NCI-H146 (cell line): ENCODE measurements around the gene DPP4.
A peak's percentile ranks its signal among the peaks of the same experiment; 100 is the strongest.

ENCODE experiments used
- DNase-seq: peaks from one replicate; lab custom pipeline; 2025; lab: John Stamatoyannopoulos, UW

DPP4 gene

GRCh38 chr2:162018530-162018929, 55.5 kb downstream of the DPP4 start:
- DNase-seq, result no peak

DNA sequence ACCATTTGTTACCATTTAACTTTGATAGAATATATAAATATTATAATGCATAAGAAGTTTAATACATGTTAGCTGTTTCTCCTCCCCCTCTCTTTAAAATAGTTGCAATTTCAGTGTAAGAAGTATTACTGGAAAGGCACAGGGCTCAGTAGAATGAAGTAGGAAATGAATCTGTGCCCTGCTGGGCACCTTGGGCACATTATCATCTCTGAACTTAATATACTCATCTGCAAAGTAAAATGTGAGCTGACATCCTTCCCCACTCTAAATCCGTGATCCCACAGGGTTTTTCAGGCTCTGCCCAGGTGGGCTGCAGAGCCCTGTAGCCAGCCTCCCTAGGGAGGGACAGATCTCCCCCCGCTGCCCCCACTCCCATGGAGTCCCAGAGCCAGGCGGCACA, 56.8 kb downstream of the DPP4 start:
- no peak for DNase-seq

GRCh38 chr2:162016080-162016479, 57.9 kb downstream of the DPP4 start:
- no peak for DNase-seq

DNA sequence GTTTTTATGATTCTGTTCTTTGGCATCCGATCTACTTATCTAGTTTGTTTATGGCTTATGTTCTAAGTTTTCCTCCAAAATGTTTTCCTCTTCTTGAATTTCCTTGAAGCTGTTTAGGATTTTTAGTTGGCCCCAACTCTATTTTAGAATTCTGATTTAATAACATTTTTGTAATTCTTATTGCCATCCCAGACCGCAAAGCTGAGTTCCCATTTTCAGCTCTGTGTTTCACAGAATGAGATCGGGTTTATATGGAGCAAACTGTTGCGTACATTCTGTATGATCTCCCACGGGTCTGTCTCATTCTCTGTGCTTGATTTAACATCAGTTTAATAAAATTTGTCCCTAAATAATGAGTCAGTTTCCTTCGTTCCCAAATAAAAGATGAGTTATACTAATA, 59.3 kb downstream of the DPP4 start:
- DNase-seq, result no peak

DNA sequence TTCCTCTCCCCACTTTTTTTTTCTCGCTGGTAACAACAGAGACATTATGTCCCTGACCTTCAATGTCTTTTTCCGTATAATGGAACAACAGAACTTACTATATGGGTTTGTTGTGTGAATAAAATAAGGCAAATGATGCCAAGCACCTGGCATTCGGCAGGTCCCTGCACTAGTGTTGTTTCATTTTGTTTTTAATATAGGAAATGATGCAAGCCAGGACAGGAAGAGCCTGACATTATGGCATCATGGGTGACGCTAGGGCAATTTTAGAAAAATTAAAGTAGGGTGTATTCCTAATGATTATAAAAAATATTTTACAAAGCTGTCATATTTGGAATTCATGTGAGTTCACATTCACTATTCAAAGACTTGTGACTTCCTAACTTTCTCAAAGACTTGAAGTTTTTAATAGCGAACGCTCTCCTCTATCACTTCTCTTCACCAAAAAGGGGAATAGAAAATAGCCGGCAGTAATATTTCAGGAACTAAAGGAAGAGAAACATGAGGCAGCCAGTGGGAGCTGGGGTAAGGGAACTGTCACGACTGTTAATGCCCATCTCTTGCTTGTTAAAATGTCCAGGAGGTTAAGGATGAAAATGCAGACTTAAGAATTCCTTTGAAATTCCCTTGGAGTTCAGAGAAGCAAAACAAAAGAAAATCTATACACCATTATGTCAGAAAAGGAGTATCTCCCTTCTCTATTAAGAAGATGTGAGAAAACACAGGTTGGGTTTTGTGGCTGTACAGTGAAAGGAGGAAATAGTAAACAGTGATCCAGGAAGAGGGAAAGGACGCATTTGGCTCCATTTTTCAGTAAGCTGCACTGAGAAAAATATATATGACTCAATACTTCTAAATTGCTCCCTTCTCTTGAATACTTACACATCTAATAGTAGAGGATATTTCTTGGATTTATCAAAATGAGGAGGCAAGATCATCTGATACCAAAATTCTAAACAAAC, 60.2 kb downstream of the DPP4 start:
- no peak for DNase-seq

DNA sequence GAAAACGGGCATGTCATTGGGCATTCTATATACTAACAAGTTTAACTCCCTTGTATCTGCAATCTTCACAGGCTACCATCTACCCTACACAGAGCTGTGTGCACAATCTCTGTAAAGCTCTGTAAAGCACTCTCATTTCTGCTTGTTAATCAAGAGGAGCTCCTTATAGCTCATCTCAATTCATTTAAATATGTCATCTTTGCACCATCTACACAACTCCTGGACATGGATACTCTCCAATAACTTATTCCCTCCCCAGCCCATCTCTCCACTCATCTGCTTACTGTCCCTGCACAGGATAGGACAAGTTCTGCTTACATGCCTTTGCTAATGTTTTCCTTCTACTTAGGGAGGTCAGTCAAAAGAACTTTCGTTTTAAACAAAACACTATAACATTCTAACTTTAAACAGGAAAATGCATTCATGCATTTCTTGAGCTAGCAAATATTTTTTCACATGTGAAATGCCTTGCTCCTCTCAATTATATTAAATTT, 61.4 kb downstream of the DPP4 start:
- no peak for DNase-seq

DNA sequence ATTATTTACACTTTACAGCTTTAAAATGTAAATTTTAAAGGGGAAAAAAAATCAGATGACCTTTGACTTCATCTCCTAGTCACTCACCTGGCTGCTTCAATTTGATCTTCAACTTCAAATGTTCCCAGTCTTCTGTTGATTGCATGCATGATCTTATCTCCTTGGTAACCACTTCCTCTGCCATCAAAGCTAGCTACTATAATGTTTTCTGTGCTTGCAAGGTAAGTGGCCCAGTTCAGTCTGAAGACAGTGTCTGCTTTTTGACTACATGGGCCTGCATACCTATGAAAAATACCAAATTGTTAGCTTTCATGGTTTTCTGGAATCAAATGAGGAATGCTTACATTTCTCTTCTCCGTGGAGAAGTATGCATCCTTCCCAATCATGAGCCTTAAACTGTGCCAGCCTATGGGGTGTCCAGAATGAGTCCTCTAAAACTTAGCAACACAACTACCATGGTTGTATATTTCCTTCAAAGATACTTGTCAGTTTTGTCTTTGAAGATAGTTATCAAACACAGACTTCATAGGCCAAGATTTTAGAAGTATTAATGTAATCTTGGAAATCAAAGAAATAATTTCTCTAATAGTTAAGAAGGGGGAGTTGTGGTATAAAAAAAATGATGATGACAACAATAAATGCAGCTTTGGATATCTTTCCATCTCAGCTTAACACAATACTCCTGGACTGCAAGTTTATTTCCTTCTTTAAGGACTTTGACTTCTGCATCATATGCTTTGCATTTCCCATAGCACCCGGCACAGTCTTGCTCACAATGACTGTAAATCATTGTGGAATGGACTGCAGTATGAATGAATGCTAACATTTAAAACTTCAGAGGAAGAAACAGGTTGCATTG, 62.1 kb downstream of the DPP4 start:
- no peak for DNase-seq

DNA sequence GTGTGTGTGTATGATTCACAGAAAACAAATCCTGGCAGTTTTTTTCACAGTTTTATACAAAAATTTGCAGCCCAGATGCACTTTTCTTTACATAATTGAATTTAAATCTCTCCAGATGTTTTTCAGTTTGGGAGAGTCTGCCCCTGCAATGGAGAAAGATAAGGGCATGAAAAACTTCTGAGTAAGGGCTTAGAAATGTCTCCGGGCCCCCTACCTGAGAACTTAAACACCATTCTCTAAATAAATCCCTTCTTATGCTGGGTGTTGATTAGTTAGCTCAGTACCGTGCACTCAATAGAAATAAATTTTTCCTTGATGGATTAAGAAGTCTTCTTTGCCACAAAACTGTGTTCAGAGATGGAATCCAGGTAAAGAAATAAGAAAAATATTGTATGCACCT, 64.5 kb downstream of the DPP4 start:
- no peak for DNase-seq

DNA sequence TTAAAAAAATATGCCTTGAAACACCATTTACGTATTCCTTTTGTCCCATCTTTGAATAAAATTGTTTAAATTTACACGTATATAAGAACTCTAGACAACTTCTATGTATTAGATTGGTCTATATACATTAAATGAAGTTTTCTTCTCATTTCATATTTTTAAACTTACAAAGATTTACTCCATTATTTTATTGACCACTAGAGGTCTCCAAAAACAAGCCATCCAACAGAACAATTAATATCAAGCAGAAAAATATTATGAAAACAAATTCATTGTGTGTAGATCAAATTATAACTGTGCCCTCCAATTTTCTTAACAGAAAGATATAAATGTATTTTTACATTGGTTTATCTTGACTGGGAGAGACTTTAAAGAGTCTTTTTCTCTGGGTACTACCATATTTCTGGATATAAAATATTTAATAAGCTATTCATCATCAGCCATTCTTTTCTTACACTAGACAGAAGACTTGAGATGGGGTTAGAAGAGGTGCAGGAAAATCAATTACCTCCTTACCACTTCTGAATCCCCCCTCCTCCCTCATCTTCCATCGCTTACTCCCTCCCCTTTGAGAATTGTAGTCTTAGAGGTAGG, 66.5 kb downstream of the DPP4 start:
- DNase-seq, result peak; percentile 7

- no peak for DNase-seq
Measured at GRCh38 chr2:162006337-162006736, 67.7 kb downstream of the DPP4 start.

GRCh38 chr2:162004031-162004430, 70.0 kb downstream of the DPP4 start:
- no peak for DNase-seq

- no peak for DNase-seq
Measured at GRCh38 chr2:162002623-162003235, 71.3 kb downstream of the DPP4 start.

DNA sequence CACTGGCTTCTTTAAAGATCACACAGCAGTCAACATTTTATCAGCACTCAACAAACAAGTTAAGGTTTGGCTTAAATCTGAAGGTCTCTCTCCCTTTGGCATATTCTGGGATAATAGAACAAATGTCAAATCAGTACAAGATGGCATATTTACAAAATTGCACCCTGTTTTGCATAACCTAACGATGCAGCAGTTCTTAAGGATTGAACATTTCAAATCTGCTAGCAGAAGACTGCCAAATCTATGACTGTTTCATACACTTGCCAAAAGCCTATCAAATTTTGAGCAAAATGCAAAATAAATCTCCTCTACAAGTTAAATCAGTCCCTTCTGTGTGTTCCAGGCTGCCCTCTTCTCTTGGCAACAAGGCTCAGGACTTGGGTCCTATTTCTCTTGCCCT, 73.6 kb downstream of the DPP4 start:
- no peak for DNase-seq

DNA sequence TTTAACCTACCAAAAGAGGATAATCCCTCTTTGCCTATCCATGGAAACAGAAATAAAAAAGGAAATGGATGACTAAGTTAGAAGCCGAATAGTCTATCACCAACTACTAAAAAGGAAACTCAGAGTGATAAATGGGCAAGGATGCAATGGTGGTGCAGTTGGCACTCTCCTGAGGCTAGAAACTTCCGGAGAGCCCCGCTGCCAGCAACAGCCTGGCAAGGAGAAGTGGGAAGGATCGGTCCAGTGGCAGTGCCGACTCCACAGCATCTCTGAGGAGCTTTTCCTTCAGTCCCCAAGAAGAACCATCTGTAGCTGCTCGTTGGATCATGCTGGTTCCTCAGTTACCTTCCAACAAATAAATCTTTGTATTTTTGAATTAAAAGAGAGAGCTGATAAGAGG, 74.7 kb downstream of the DPP4 start:
- DNase-seq, result no peak

DNA sequence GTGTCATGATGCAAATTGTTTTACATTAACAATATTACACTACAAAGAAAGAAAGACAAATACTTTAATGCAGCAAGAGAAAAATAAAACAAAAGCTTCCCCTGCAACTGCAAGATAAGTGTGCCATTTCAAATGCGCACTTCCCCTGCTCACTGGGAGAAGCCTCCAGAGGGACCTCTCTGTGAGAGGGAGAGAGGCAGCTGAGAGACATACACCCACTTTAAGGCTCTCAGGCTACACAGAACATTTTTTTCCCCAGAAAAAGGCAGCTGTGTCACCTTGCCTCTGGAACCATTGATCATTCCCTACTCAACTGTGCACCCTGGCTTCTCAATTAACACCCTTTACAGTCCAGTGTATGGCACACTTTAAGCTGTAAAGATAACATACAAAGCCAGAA, 75.2 kb downstream of the DPP4 start:
- no peak for DNase-seq

- DNase-seq, result no peak
Measured at GRCh38 chr2:161997916-161998471, 76.0 kb downstream of the DPP4 start.

GRCh38 chr2:161995553-161996016, 78.4 kb downstream of the DPP4 start:
- no peak for DNase-seq

GRCh38 chr2:161994761-161995520, 79.1 kb downstream of the DPP4 start:
- no peak for DNase-seq

DNA sequence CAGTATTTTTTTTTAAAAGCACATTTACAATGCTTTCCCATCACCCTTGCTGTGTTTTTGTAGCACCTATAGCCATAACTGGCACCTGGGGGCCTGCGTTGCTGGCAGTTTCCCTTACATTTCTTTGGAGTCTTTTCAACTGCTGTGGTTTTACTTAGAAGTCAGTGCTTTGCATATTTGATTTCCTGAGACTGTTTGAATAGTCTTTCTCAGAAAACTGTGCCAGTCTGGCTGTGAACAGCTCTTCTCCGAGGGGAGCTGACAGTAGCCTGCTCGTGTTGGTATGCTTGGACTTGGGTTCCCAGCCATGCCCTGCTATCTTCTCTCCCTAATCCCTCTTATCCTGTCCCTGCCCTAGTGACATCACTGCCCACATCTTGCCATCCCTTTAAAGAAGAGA, 81.5 kb downstream of the DPP4 start:
- DNase-seq, result no peak

GRCh38 chr2:161991991-161992390, 82.0 kb downstream of the DPP4 start:
- no peak for DNase-seq

GRCh38 chr2:161990741-161991140, 83.3 kb downstream of the DPP4 start:
- DNase-seq, result no peak
